ENCODE measurements around the gene PTPRG. TPM values are rescaled to one million over a fixed set of nuclear protein-coding genes. Genes with fewer than 3 reads are reported as not detected.

Gene PTPRG
- total RNA-seq, 1 experiment from 2014 or later = 32.1 TPM

DNA sequence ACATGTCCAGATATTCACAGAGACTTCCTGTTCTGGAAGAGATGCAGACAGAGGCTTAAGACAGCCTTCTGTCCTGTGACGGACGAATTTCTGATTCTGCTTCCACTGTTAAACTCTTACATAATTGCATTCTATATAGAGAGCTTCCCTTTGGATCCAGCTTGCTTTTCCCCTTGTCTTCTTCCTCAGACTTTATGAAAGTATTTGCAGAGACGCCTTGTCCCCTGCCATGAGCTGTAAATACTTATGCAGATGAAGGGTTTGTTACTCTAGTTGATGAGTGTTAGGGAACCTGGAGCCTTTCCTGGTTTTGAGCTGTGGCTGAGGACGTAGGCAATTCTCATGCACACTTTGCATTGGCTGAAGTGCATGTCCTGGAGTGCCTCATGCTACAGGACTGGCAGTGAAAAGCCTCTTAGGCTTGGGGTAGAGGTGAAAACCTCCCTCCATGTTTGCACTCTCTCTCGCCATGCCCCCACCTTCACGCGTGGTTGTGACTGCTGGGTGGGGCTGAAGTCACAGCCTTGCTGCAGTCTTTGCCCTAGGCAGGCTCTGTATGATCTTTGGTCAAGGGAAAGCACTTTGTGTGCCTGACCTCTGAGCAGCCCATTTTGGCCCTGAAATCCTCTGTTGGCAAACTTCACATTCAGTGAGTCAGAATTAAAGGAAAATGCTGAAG is 286.6 kb downstream of the PTPRG start:
- Histone ChIP-seq H3K4me2 (ENCODE audit: low read length) (no peak overlapping the region), H3K27me3 (ENCODE audit: insufficient read depth, low read length) (no peaks in the 10 kb centered on the region), H3K4me3 (replicated peaks in 1 of 2; ENCODE audit: low read depth in 1 of 2, low read length in 2 of 2) (no peak overlapping the region), H3K27ac (ENCODE audit: low read depth, low read length) (no peak overlapping the region), H2AFZ (ENCODE audit: low read depth, low read length, poor library complexity, severe bottlenecking) (no peak overlapping the region), H3K4me1 (ENCODE audit: control insufficient read depth in 1 of 2, insufficient read depth in 2 of 2, low read length in 2 of 2) (no peaks in the 10 kb centered on the region), H3K36me3 (ENCODE audit: control insufficient read depth in 1 of 2, insufficient read depth in 2 of 2, low read length in 2 of 2) (no peaks in the 10 kb centered on the region), H3K9me2 (ENCODE audit: insufficient read depth) (no peaks in the 10 kb centered on the region), H3K9ac (ENCODE audit: low read length) (no peak overlapping the region), H3K79me2 (ENCODE audit: insufficient read depth, low read length) (no peaks in the 10 kb centered on the region; the same call in 1 of the 2 replicates), H3K9me3 (ENCODE audit: control insufficient read depth in 1 of 2, insufficient read depth in 1 of 2, low read depth in 1 of 2, low read length in 2 of 2) (no peaks in the 10 kb centered on the region), H4K20me1 (ENCODE audit: insufficient read depth) (no peaks in the 10 kb centered on the region)
- ChIA-PET POLR2A (no interaction called here), RAD21 (ENCODE audit: low non-redundant PET in 1 of 2, low total read pairs in 2 of 2, uncharacterized antibody in 2 of 2, unreplicated experiment in 2 of 2) (no interaction called here), CTCF (no interaction called here)
- no TSS peak for BruUV-seq (replicated peaks)
- TF ChIP-seq FOSL1 (IDR thresholded peaks at IDR 0.05; ENCODE audit: low read depth) = no peak
- no peak for TF ChIP-seq EGR1 (IDR thresholded peaks at IDR 0.05; ENCODE audit: low read depth)
- TF ChIP-seq YY1 (IDR thresholded peaks at IDR 0.05; ENCODE audit: extremely low read depth, insufficient replicate concordance, low read depth, low read length) = no peak
- TF ChIP-seq POLR2AphosphoS5 (IDR thresholded peaks at IDR 0.05; ENCODE audit: low read depth, low read length) = no peak
- no peak for TF ChIP-seq ELF1 (IDR thresholded peaks at IDR 0.05; ENCODE audit: borderline replicate concordance, low read depth)
- TF ChIP-seq EZH2 (IDR thresholded peaks at IDR 0.05) = no peak
- TF ChIP-seq, protein P1, sequence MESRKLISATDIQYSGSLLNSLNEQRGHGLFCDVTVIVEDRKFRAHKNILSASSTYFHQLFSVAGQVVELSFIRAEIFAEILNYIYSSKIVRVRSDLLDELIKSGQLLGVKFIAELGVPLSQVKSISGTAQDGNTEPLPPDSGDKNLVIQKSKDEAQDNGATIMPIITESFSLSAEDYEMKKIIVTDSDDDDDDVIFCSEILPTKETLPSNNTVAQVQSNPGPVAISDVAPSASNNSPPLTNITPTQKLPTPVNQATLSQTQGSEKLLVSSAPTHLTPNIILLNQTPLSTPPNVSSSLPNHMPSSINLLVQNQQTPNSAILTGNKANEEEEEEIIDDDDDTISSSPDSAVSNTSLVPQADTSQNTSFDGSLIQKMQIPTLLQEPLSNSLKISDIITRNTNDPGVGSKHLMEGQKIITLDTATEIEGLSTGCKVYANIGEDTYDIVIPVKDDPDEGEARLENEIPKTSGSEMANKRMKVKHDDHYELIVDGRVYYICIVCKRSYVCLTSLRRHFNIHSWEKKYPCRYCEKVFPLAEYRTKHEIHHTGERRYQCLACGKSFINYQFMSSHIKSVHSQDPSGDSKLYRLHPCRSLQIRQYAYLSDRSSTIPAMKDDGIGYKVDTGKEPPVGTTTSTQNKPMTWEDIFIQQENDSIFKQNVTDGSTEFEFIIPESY (IDR thresholded peaks at IDR 0.05; ENCODE audit: extremely low read depth, insufficient replicate concordance, low read length) = no peak
- no peak for TF ChIP-seq SIN3A (IDR thresholded peaks at IDR 0.05; ENCODE audit: low read depth)
- TF ChIP-seq RAD21 (IDR thresholded peaks at IDR 0.05; ENCODE audit: low read depth) = no peak
- no peak for TF ChIP-seq SP1 (IDR thresholded peaks at IDR 0.05; ENCODE audit: low read depth)
- TF ChIP-seq, protein P2, sequence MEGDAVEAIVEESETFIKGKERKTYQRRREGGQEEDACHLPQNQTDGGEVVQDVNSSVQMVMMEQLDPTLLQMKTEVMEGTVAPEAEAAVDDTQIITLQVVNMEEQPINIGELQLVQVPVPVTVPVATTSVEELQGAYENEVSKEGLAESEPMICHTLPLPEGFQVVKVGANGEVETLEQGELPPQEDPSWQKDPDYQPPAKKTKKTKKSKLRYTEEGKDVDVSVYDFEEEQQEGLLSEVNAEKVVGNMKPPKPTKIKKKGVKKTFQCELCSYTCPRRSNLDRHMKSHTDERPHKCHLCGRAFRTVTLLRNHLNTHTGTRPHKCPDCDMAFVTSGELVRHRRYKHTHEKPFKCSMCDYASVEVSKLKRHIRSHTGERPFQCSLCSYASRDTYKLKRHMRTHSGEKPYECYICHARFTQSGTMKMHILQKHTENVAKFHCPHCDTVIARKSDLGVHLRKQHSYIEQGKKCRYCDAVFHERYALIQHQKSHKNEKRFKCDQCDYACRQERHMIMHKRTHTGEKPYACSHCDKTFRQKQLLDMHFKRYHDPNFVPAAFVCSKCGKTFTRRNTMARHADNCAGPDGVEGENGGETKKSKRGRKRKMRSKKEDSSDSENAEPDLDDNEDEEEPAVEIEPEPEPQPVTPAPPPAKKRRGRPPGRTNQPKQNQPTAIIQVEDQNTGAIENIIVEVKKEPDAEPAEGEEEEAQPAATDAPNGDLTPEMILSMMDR (IDR thresholded peaks at IDR 0.05 in 2 of 3, conservative IDR thresholded peaks at IDR 0.05 in 1 of 3; ENCODE audit: borderline replicate concordance in 1 of 3, insufficient read depth in 1 of 3, low read depth in 2 of 3, low read length in 2 of 3) = no peak
- no peak for TF ChIP-seq POLR2A (IDR thresholded peaks at IDR 0.05; ENCODE audit: borderline replicate concordance, extremely low read depth, insufficient read depth, insufficient read length)
- TF ChIP-seq, protein P3, sequence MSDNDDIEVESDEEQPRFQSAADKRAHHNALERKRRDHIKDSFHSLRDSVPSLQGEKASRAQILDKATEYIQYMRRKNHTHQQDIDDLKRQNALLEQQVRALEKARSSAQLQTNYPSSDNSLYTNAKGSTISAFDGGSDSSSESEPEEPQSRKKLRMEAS (IDR thresholded peaks at IDR 0.05) = no peak
- TF ChIP-seq, protein P4, sequence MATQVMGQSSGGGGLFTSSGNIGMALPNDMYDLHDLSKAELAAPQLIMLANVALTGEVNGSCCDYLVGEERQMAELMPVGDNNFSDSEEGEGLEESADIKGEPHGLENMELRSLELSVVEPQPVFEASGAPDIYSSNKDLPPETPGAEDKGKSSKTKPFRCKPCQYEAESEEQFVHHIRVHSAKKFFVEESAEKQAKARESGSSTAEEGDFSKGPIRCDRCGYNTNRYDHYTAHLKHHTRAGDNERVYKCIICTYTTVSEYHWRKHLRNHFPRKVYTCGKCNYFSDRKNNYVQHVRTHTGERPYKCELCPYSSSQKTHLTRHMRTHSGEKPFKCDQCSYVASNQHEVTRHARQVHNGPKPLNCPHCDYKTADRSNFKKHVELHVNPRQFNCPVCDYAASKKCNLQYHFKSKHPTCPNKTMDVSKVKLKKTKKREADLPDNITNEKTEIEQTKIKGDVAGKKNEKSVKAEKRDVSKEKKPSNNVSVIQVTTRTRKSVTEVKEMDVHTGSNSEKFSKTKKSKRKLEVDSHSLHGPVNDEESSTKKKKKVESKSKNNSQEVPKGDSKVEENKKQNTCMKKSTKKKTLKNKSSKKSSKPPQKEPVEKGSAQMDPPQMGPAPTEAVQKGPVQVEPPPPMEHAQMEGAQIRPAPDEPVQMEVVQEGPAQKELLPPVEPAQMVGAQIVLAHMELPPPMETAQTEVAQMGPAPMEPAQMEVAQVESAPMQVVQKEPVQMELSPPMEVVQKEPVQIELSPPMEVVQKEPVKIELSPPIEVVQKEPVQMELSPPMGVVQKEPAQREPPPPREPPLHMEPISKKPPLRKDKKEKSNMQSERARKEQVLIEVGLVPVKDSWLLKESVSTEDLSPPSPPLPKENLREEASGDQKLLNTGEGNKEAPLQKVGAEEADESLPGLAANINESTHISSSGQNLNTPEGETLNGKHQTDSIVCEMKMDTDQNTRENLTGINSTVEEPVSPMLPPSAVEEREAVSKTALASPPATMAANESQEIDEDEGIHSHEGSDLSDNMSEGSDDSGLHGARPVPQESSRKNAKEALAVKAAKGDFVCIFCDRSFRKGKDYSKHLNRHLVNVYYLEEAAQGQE (IDR thresholded peaks at IDR 0.05; ENCODE audit: low read depth) = no peak
- no peak for TF ChIP-seq ZNF274 (IDR thresholded peaks at IDR 0.05; ENCODE audit: low read depth, low read length)
- no peak for TF ChIP-seq JUND (IDR thresholded peaks at IDR 0.05)
- no peak for TF ChIP-seq TCF7L2 (IDR thresholded peaks at IDR 0.05; ENCODE audit: borderline replicate concordance, extremely low read depth, insufficient read depth, insufficient read length)
- TF ChIP-seq SRF (IDR thresholded peaks at IDR 0.05; ENCODE audit: low read depth) = no peak
- TF ChIP-seq, protein P5, sequence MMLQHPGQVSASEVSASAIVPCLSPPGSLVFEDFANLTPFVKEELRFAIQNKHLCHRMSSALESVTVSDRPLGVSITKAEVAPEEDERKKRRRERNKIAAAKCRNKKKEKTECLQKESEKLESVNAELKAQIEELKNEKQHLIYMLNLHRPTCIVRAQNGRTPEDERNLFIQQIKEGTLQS (IDR thresholded peaks at IDR 0.05) = no peak
- no peak for TF ChIP-seq ZFX (IDR thresholded peaks at IDR 0.05)
- intact Hi-C loops (cut with micrococcal nuclease) = no loop called here
- DNase-seq (ENCODE audit: low read depth, low spot score) = no peak
- ATAC-seq = no peak
